Measurements from ENCODE around the gene SEPTIN5.

SEPTIN5 gene

DNA sequence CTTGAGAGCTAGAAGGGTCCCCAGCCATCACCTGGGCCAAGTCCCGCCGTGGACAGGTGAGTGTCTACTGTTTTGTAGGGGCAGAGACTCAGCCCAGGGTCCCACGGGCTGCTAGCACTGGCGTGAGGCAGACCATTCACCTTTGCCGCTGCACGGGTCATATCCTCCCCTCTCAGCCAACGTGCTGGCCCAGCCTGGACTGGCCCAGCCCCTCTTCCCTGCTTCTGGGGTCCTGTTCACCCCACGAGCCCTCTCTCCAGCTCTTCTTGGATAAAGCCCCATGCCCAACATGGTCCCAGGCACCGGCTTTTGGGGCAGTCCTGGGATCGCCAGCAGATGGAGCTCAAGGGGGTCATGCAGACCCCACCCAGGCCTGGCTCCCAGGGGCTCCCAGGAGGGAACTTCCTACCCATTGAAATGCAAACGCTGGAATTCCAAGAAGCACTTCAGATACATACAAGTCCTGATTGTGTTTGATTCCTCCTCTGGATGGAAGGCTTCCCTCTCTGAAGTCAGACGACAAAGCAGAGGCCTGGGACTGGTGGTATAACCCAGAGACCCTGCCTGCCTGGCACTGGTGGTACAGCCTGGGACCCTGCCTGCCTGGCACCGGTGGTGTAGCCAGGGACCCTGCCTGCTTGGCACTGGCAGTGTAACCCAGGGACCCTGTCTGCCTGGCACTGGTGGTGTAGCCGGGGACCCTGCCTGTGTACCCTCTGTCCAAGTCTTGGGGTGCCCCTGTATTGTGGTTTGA lies 8.9 kb upstream of the SEPTIN5 start:
- no peak for DNase-seq (ENCODE audit: low read depth in 2 of 2)

- no peak for DNase-seq (ENCODE audit: low read depth in 2 of 2)
These were observed 7.6 kb upstream of the SEPTIN5 start for GRCh38 chr22:19706661-19707151.

DNA sequence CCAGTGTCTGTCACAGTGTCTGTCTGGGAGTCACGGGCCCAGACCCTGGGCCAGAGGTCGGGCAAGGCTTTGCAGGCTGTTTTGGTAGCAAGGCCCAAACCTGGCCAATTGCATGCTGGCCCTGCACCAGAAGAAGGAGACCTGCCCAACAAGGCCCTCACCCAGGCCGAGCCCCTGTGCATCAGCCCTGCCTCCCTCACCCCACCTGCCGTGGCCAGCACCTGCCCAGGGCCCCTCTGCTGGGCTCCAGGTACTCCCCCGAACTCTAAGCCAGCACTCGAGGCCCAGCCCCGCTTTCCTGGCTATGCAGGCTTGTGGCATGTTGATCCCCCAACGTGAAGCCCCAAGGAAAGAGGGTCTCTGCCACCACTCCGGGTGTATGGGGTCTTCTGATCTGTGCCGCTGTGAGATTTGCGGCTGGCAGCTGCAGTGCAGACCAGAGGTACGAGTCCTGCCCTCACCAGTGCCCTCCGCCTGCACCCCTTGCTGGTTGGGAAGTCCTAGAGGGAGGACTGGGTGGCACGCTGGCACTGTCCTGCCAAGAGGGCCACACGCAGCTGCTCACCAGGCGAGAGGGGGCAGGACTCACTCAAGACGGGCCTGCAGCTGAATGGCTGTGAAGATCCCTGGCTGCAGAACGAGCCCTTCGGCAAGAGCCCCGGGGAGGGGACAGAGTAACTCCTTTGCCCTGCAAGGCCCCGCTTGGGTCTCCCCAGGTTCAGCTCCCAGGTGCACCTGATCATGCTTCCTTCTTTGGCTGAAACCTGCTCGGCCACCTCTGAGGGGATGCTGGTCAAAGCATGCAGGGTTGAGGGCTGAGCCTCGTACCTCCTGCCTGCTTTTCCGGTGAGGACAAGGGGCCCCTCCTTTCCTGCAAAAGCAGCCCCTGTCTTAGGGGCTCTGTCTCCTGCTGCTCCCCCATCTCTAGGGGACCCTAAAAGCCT lies 6.7 kb upstream of the SEPTIN5 start:
- no peak for DNase-seq (ENCODE audit: low read depth in 2 of 2)

DNA sequence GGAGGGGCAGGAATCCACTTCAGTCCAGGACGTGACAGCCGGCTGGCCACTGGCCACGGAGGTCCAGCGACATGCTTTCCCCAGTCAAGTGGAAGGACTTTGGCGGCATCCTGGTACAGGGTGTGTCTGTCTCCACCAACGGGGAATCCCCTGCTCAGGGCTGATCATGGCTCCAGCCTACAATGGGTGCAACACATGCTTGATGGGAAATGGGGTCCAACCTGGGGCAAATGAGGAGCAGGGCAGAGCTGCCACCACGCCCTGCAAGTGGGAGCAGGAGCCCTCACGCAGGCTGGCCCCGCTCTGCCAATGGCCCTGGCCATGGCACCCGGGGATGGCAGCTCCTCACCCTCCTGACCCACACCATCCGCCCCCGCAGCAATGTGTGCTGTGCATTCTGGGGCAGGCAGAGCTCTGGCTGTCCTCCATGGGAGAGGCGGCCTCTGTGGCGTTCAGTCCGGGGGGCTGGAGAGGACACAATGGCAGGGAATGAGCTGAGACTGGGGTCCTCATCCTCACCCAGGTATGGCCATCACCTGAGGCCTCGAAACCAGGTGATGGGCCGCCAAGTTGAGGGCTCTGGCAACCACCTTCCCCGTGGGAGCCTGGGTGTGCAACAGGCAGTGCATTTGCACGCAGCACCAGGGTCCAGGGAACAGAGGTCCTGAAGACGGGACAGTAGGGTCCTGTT lies 5.8 kb upstream of the SEPTIN5 start:
- no peak for DNase-seq (ENCODE audit: low read depth in 2 of 2)

- no peak for DNase-seq (ENCODE audit: low read depth in 2 of 2)
These were observed 5.1 kb upstream of the SEPTIN5 start for GRCh38 chr22:19709063-19709769.

DNA sequence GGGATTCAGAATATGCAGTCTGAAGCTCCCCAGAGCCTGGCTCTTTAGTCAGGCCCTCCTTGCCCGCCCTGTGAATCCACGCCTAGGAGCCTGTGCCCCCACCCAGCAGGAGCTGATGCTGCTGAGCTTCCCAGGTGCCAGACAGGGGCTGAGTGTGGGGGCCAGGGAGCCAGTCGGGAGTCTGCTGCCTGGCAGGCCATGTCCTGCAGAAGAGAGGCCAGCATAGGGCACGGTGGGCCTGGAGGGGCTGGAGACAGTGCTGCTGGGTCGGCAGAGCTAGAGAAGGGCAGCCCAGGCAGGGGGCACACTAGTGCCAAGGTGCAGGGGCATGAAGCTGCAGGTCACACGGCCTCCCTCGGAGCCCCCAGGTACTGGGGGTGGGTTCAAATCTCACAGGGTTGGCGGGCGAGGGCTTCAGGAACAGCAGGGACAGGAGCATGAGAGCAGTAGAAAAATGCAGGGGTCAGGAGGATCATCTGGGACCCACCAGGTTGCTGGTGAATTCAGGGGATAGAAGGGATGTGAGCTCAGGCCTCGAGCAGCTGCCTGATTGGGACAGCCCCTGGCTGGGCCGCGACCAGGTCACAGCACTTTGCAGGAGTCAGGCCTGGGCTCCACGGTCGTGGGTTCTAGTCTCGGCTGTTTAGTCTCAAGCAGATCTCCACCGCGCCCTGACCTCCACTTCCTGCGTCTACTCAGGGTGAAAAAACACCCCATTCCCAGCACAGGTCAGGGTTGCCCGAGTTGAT lies 4.1 kb upstream of the SEPTIN5 start:
- DNase-seq (ENCODE audit: low read depth in 2 of 2): no peak

GRCh38 chr22:19710769-19711106 lies 3.6 kb upstream of the SEPTIN5 start:
- DNase-seq (ENCODE audit: low read depth in 2 of 2): no peak

- no peak for DNase-seq (ENCODE audit: low read depth in 2 of 2)
These were observed 1.1 kb upstream of the SEPTIN5 start for GRCh38 chr22:19713245-19713644.

DNA sequence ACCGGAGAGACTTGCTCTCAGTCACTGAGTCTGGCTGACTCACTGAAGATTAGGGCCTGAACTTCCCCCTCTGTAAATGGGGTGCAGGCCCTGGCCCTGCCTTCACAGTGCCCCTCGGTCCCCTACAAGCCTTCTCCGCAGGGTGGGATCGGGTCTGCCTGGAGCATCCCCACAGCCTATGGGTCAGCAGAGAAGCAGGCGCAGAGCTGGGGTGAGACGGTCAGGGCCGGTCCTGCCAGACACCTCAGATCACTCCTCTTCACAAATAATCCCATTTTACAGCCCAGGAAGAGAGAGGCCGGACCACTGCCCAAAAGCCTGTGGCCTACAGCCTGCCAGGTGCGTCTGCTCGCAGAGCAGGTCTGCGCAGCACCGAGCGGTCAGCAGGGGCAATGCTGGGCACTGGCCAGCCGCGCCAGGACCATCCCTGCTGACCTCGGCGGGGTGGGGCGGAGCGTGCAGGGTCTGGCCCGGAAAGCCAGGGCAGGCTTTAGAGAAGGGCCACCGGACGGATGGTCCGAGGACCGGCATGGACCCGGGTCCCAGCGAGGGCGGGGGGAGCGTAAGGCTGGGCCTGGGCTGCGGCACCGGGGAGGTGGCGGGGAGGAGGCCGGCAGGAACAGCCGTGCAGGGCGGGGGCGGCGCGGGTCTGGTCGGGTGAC lies 522 bp upstream of the SEPTIN5 start:
- no peak for DNase-seq (ENCODE audit: low read depth in 2 of 2)

GRCh38 chr22:19715188-19715930 lies 1.1 kb downstream of the SEPTIN5 start:
- DNase-seq (ENCODE audit: low read depth in 2 of 2): no peak

DNA sequence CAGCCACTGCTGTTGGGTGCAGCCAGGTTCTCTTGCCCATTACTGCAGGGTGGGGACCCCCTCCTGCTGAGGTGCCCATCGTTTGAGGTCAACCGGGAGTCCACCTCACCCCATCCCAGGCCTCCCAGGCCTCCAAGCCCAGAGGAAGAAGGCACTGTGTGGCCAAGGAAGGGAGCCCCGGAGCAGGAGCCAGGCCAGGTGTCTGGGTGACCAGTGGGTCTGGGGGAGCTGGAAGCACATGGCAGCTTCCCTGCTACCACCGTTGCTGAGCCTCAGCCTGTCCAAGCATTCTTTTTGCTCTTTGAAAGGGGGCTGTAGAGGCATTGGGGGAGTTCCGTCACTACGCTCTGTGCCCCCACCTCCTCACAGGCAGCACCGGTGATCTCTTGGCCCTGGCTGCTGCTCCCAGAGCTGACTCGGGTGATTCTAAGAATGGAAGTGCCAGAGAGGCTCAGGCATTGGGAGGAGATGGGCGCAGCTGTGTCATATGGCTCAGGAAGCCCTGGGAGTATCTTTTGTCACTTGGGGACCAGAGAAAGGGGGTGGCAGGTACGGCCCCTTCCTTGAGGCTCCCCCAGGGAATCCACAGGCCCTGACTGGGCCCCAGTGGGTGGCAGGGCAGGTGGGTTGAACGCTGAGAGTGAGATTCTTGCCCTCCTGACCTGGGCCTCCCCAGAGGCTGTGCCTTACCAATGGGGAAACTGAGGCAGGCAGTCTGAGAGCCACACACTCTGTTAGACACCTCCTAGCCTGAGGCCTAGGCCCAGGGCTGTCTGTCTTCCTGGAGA lies 1.9 kb downstream of the SEPTIN5 start:
- DNase-seq (ENCODE audit: low read depth in 2 of 2): no peak

DNA sequence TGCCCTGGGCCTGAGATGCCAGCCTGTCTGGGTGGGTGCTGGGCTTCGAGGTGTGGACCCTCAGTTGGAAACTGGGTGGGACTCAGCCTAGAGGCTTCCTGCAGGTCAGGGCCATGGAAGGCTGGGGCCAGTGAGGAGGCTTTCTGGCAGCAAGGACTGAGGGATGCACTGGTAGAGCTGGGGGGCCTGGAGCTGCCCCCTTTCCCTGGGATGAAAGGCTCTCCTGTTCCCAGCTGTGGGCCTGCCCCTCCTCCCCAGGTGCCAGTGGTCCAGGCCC lies 2.5 kb downstream of the SEPTIN5 start:
- DNase-seq (ENCODE audit: low read depth in 2 of 2): no peak

DNA sequence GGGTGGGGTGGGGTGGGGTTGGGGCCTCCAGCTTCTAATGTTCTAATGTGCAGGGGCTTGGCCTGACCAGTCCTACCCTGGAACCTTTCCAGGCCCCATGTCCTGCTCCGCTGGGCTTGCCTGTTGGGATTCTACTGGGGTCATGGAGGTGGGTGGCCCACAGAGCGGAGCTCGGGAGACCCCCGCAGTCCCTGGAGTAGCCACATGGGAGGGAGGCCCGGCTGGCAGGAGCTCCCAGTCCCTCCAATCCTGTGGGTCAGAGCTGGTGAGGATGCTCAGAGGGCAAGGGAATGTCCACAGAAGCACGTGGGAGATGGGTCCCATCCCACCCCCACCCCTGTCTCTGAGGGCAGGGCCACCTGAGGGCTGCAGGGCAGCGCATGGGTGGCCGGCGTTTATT lies 2.9 kb downstream of the SEPTIN5 start:
- DNase-seq (ENCODE audit: low read depth in 2 of 2): no peak

- DNase-seq (ENCODE audit: low read depth in 2 of 2): peak; percentile 66 to 70
These were observed 3.6 kb downstream of the SEPTIN5 start for GRCh38 chr22:19717691-19718455.

GRCh38 chr22:19718456-19719049 lies 4.2 kb downstream of the SEPTIN5 start:
- DNase-seq (ENCODE audit: low read depth in 2 of 2): no peak

DNA sequence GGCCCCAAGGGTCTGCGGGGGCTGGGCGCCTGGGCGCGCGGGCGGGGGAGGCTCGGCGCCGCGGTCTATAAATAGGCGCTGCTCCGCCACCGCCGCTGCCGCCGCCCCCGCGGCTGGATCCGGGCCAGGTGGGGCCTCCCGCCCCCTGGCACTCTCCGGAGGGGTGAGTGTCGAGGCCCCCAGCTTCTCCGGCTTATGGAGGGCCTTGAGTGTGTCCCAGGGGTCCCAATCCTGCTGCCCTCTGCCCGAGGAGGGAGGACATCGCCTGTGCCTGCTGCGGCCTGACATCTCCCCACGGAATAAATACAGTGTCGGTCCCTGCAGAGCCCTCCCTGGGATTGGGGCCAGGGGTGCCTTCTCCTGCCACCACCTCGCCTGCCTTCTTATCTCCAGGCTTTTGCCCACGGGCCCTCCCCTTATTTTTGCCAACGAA lies 4.8 kb downstream of the SEPTIN5 start:
- no peak for DNase-seq (ENCODE audit: low read depth in 2 of 2)

GRCh38 chr22:19719488-19720021 lies 5.3 kb downstream of the SEPTIN5 start:
- DNase-seq (ENCODE audit: low read depth in 2 of 2): no peak

Data from activated CD4-positive, alpha-beta T cell treated with anti-CD3 and anti-CD28 coated beads for 24 hours (primary cell).